BLaER1 treated with 17β-estradiol and CSF1 and Interleukin-3, amounts not matched to agents 10 nM and 100 nM (cell line): ENCODE data around the gene SS18.
"Not testable (repeated sequence)": the region's sequence is repeated elsewhere in the genome, so short reads cannot be mapped to it uniquely, and the experiment has no call there.

Experiments used
- H3K27ac ChIP-seq, 11 experiments: shearing (Covaris generic); formaldehyde crosslinking; 2 replicates each; pipeline ENCODE4 v1.8.1; 2022
- H3K27me3 ChIP-seq, 11 experiments: shearing (Covaris generic); formaldehyde crosslinking; 2 replicates each; pipeline ENCODE4 v1.8.1; 2022
- H3K36me3 ChIP-seq, 11 experiments: shearing (Covaris generic); formaldehyde crosslinking; 2 replicates each; pipeline ENCODE4 v1.8.1; 2022
- H3K4me1 ChIP-seq, 10 experiments: shearing (Covaris generic); formaldehyde crosslinking; 2 replicates each; pipeline ENCODE4 v1.8.1; 2022
- H3K4me2 ChIP-seq, 11 experiments: shearing (Covaris generic); formaldehyde crosslinking; 2 replicates each; pipeline ENCODE4 v1.8.1; 2022
- H3K4me3 ChIP-seq, 10 experiments: shearing (Covaris generic); formaldehyde crosslinking; 2 replicates each; pipeline ENCODE4 v1.8.1; 2022
- H3K9ac ChIP-seq, 11 experiments: shearing (Covaris generic); formaldehyde crosslinking; 2 replicates each; pipeline ENCODE4 v1.8.1; 2022
- H3K9me3 ChIP-seq, 11 experiments: shearing (Covaris generic); formaldehyde crosslinking; replicated peaks in 1 of 11; 2 replicates each; pipeline ENCODE4 v1.8.1; 2022
- H4K20me1 ChIP-seq, 11 experiments: shearing (Covaris generic); formaldehyde crosslinking; 2 replicates each; pipeline ENCODE4 v1.8.1; 2022
- Cebpa-rat ChIP-seq, 11 experiments: shearing (Covaris generic); IDR thresholded peaks; 2 replicates each; pipeline ENCODE4 v1.8.1; 2022

SS18 gene, protein sequence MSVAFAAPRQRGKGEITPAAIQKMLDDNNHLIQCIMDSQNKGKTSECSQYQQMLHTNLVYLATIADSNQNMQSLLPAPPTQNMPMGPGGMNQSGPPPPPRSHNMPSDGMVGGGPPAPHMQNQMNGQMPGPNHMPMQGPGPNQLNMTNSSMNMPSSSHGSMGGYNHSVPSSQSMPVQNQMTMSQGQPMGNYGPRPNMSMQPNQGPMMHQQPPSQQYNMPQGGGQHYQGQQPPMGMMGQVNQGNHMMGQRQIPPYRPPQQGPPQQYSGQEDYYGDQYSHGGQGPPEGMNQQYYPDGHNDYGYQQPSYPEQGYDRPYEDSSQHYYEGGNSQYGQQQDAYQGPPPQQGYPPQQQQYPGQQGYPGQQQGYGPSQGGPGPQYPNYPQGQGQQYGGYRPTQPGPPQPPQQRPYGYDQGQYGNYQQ

DNA sequence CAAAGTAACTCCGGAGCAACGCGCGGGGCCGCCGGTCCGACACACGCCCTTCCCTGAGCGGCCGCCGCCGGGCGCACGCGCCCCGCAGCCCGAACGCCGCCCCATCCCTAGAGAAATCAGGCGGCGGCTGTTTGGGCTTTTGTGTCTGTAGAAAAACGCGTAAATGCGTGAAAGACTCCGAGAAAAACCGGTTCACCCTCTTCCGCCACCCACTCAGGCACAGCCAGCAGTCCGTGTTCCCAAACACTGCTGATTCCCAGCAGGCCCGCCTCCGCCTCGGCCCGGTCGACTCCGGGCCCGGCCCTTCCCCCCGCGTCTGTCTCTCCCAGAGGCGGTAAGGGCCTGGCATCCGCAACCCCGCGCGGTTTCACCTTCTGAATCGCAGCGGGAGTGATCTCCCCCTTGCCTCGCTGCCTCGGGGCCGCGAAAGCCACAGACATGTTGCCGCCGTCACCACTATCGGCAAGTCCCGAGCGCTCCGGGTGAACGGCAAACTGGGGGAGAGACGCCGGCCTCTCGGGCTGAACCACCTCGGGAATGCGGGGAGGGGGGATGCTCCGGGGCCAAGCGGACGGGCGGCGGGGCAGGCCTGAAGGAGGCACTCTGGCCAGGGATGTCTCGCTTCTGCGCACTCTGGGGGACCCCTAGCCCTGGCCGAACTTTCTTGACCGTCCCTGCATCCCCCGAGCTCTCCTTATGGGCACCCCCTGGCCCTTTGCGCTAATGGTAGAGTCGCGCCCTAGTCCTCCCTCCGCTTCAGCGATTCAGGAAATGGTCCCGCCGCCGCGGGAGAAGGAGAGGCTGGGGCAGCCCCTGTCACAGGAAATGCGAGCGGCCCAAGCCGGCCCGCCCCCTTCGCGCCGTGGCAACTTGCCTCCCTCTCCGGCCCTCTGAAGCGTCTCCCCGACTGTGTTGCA is at the start of gene SS18:
Gene SS18 (minus strand): TSS at position 484 of the 917 bp plus-strand sequence. CDS start 44 bp downstream, at position 440.
- peaks cover 16 to 22% (median 18%) of the 10 kb centered on the region in 11 experiments for H3K36me3 ChIP-seq
- no peak for TF ChIP-seq Cebpa-rat (IDR thresholded peaks at IDR 0.05)
- peaks cover 24 to 45% (median 34%) of the 10 kb centered on the region in 11 experiments; a peak in 20 of 22 replicates for H4K20me1 ChIP-seq
- no peaks in the 10 kb centered on the region for H3K9me3 ChIP-seq
- H3K9ac ChIP-seq = peak within 1 kb of the TSS; percentile 90 to 98 (median 97)
- no peaks in the 10 kb centered on the region for H3K27me3 ChIP-seq
- peaks cover 15 to 30% (median 26%) of the 10 kb centered on the region in 10 experiments for H3K4me1 ChIP-seq
- peak within 1 kb of the TSS; percentile 77 to 95 (median 89) for H3K4me3 ChIP-seq
- peak within 1 kb of the TSS; percentile 92 to 98 (median 98) for H3K27ac ChIP-seq
- H3K4me2 ChIP-seq = peak within 1 kb of the TSS; percentile 76 to 93 (median 90)

DNA sequence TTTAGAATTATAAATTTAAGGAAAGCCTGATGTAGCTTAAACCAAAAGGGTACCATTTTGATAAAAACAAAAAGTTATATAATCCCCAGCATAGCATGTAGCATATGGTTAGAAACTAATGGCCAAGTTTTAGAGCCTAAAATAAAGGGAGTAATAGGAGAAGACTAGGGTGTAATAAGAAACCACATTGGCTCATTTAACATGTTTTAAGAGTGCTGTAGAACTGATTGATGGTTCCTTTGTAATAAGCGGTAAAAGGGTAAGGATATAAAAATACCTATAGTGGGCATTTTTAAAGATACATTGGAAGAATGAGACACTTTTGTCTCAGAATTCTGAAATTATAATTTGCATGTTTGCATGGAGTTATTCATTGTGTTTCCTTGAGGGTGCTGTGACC is 45.1 kb upstream of the SS18 start:
- Histone ChIP-seq H3K27me3 (no peaks in the 10 kb centered on the region), H3K27ac (no peak overlapping the region), H3K9me3 (peaks cover 0 to 10% (median 0%) of the 10 kb centered on the region in 11 experiments; a peak in 2 of 22 replicates), H3K36me3 (no peaks in the 10 kb centered on the region), H4K20me1 (no peaks in the 10 kb centered on the region), H3K4me3 (no peak overlapping the region), H3K9ac (no peak overlapping the region), H3K4me1 (peaks cover 0 to 9% (median 0%) of the 10 kb centered on the region in 10 experiments; a peak in 1 of 20 replicates), H3K4me2 (no peak overlapping the region)
- TF ChIP-seq Cebpa-rat (IDR thresholded peaks at IDR 0.05) = no peak

DNA sequence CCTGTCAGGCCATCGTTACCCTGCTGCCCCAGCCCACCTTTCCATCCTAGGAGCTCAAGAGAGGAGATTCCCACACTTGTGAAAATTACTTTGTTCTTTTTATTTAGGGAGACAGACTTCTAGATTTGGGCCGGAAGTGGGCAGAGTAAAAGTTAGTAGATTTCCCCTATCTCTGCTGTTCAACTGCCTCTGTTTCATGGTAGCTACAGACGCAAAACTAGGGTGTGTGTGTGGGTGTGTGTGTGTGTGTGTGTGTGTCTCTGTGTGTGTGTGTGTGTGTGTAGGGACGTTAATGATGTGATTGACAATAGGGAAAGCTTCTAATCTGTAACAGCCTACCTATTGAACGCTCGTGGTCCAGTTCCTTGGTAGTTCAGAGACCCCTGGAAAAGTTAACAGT is 43.7 kb upstream of the SS18 start:
- Histone ChIP-seq H3K9ac (peak overlapping the region; percentile 32 to 70 (median 66); a peak in 20 of 22 replicates), H3K9me3 (peaks cover 0 to 17% (median 0%) of the 10 kb centered on the region in 11 experiments; a peak in 3 of 22 replicates), H3K36me3 (no peaks in the 10 kb centered on the region), H3K4me1 (peaks cover 0 to 9% (median 0%) of the 10 kb centered on the region in 10 experiments; a peak in 1 of 20 replicates), H3K4me2 (peak overlapping the region; percentile 31 to 74 (median 63)), H3K27ac (peak overlapping the region in 10 of 11 experiments; percentile 57 to 74 (median 63); a peak in 19 of 22 replicates), H3K4me3 (peak overlapping the region; percentile 45 to 68 (median 56)), H3K27me3 (no peaks in the 10 kb centered on the region), H4K20me1 (no peaks in the 10 kb centered on the region)
- no peak for TF ChIP-seq Cebpa-rat (IDR thresholded peaks at IDR 0.05)

DNA sequence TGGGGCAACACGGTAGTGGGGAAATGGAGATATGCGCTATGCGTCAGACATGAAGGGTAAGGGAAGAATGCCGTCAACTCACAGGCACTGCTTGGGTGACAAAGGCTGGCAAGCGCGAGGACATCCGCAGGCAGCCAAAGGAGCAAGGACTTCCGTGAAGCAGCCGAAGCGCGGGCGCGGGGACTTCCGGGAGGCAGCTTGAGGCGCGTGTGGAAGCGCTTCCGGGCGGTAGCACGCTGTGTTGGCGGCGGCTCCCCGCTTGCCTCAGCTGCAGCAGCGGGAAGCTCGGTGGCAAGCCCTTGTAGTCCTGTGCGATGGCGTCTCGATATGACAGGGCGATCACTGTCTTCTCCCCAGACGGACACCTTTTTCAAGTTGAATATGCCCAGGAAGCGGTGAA is 43.2 kb upstream of the SS18 start, which contains the start of gene PSMA8:
Gene PSMA8 (plus strand): TSS at position 218 of the 400 bp plus-strand sequence. CDS start 97 bp downstream, at position 315.
- H3K4me1 ChIP-seq = peaks cover 0 to 9% (median 0%) of the 10 kb centered on the region in 10 experiments; a peak in 1 of 20 replicates
- peak within 1 kb of the TSS; percentile 31 to 74 (median 63) for H3K4me2 ChIP-seq
- no peaks in the 10 kb centered on the region for H3K36me3 ChIP-seq
- no peaks in the 10 kb centered on the region for H4K20me1 ChIP-seq
- peak within 1 kb of the TSS; percentile 32 to 70 (median 66); a peak in 20 of 22 replicates for H3K9ac ChIP-seq
- H3K27ac ChIP-seq = peak within 1 kb of the TSS in 10 of 11 experiments; percentile 57 to 74 (median 63); a peak in 19 of 22 replicates
- peaks cover 0 to 17% (median 0%) of the 10 kb centered on the region in 11 experiments; a peak in 3 of 22 replicates for H3K9me3 ChIP-seq
- TF ChIP-seq Cebpa-rat (IDR thresholded peaks at IDR 0.05) = no peak
- no peaks in the 10 kb centered on the region for H3K27me3 ChIP-seq
- peak within 1 kb of the TSS; percentile 45 to 68 (median 56) for H3K4me3 ChIP-seq

DNA sequence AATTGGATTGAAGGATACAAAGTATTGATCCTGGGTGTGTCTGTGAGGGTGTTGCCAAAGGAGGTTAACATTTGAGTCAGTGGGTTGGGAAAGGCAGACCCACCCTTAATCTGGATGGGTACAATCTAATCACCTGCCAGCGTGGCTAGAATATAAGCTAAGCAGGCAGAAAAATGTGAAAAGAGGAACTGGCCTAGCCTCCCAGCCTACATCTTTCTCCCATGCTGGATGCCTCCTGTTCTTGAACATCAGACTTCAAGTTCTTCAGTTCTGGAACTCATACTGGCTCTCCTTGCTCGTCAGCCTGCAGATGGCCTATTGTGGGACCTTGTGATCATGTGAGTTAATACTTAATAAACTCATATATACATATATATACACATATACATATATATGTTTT is 37.8 kb upstream of the SS18 start:
- H3K4me2 ChIP-seq, H3K9me3 ChIP-seq, H3K27ac ChIP-seq, H3K36me3 ChIP-seq, H3K4me3 ChIP-seq, H4K20me1 ChIP-seq, H3K4me1 ChIP-seq, H3K9ac ChIP-seq, H3K27me3 ChIP-seq: not testable (repeated sequence)

DNA sequence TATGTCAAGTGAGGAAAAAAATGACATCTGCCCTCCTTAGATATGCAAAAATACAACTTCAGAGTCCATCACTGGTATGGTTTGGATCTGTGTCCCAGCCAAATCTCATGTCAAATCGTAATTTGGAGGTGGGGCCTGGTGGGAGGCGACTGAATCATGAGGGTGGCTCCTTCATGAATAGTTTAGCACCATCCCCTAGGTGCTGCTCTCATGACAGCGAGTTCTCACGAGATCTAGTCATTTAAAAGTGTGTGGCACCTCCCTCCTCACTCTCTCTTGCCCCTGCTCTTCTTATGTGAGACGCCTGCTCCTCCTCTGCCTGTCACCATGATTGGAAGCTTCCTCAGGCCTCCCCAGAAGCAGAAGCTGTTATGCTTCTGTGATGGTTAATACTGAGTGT is 37.4 kb upstream of the SS18 start:
- Histone ChIP-seq H3K27ac (no peak overlapping the region), H3K4me3 (no peak overlapping the region), H3K9ac (no peak overlapping the region), H3K4me1 (no peaks in the 10 kb centered on the region), H4K20me1 (no peaks in the 10 kb centered on the region), H3K4me2 (no peak overlapping the region), H3K36me3 (no peaks in the 10 kb centered on the region), H3K9me3 (peaks cover 0 to 9% (median 3%) of the 10 kb centered on the region in 11 experiments; a peak in 4 of 22 replicates), H3K27me3 (no peaks in the 10 kb centered on the region)
- no peak for TF ChIP-seq Cebpa-rat (IDR thresholded peaks at IDR 0.05)

DNA sequence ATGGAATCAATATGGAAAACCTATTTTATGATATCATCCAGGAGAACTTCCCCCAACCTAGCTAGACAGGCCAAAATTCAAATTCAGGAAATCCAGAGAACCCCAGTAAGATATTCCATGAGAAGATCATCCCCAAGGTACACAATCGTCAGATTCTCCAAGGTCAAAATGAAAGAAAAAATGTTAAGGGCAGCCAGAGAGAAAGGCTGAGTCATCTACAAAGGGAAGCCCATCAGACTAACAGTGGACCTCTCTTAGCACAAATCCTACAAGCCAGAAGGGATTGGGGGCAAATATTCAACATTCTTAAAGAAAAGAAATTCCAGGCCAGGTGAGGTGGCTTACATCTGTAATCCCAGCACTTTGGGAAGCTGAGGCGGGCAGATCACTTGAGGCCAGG is 31.6 kb upstream of the SS18 start:
- not testable (repeated sequence) for H3K27ac ChIP-seq, H4K20me1 ChIP-seq, H3K4me1 ChIP-seq, H3K9ac ChIP-seq, H3K4me2 ChIP-seq, H3K4me3 ChIP-seq, H3K36me3 ChIP-seq, H3K27me3 ChIP-seq
- H3K9me3 ChIP-seq = peaks cover 0 to 18% (median 9%) of the 10 kb centered on the region in 11 experiments; a peak in 7 of 22 replicates

DNA sequence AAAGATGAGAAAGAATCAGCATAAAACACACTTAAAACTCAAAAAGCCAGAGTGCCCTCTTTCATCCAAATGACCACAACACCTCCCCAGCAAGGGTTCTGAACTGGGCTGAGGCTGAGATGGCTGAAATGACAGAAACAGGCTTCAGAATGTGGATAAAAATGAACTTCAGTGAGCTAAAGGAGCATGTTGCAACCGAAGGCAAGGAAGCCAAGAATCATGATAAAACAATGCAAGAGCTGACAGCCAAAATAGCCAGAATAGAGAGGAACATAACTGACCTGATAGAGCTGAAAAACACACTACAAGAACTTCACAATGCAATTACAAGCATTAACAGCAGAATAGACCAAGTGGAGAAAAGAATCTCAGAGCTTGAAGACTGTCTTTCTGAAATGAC is 31.1 kb upstream of the SS18 start:
- Histone ChIP-seq H3K4me2 (no peak overlapping the region), H3K27ac (no peak overlapping the region), H3K9ac (no peak overlapping the region), H3K27me3 (no peaks in the 10 kb centered on the region), H3K4me3 (no peak overlapping the region), H3K4me1 (no peaks in the 10 kb centered on the region), H4K20me1 (no peaks in the 10 kb centered on the region), H3K36me3 (no peaks in the 10 kb centered on the region), H3K9me3 (peaks cover 0 to 18% (median 9%) of the 10 kb centered on the region in 11 experiments; a peak in 7 of 22 replicates)
- TF ChIP-seq Cebpa-rat (IDR thresholded peaks at IDR 0.05) = no peak

DNA sequence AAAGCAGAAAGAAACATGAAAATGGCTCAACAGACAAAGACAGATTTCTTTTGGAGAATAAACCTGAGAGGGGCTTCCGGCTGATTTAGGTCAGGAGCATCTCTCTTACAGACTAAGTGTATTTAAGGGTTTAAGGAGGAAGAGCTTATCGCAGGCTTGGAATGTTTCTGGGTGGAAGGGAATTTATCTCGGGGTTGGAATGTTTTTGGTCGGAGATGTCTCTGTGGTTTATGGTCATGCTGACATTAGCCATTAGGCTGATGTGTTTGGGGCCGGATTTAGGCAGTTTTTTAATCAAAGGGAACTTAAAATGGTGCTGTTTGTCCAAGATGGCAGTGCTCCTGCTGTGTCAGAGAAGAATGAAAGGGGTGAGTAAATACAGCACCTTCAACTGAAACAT is 28.8 kb upstream of the SS18 start:
- H3K27me3 ChIP-seq = no peaks in the 10 kb centered on the region
- peaks cover 0 to 18% (median 9%) of the 10 kb centered on the region in 11 experiments; a peak in 8 of 22 replicates for H3K9me3 ChIP-seq
- H3K4me3 ChIP-seq = no peak overlapping the region
- H3K9ac ChIP-seq = no peak overlapping the region
- H3K4me2 ChIP-seq = no peak overlapping the region
- no peak overlapping the region for H3K27ac ChIP-seq
- no peaks in the 10 kb centered on the region for H4K20me1 ChIP-seq
- H3K36me3 ChIP-seq = no peaks in the 10 kb centered on the region
- TF ChIP-seq Cebpa-rat (IDR thresholded peaks at IDR 0.05) = no peak
- no peaks in the 10 kb centered on the region for H3K4me1 ChIP-seq
